OCI-LY7 (cell line): ENCODE data around the gene FDPS.

Source experiments
- EZH2phosphoT487 ChIP-seq: fragments of 200-600 bp; sonication (generic); IDR thresholded peaks from 2 replicates; pipeline ENCODE4 v1.6.1; 2018; ENCODE audit warnings: low read depth, borderline replicate concordance, mild to moderate bottlenecking, mixed run types, antibody characterized with exemption, low read length, moderate library complexity, mixed read lengths
- TF ChIP-seq, protein P1 (sequence below): fragments of 200-600 bp; sonication (generic); conservative IDR thresholded peaks from 2 replicates; pipeline ENCODE4 v1.5.1; 2014; ENCODE audit warnings: mild to moderate bottlenecking, antibody characterized with exemption, low read length, moderate library complexity, mixed read lengths

GRCh38 chr1:155329980-155330598, 21.4 kb downstream of the FDPS start:
- TF ChIP-seq, protein P1, sequence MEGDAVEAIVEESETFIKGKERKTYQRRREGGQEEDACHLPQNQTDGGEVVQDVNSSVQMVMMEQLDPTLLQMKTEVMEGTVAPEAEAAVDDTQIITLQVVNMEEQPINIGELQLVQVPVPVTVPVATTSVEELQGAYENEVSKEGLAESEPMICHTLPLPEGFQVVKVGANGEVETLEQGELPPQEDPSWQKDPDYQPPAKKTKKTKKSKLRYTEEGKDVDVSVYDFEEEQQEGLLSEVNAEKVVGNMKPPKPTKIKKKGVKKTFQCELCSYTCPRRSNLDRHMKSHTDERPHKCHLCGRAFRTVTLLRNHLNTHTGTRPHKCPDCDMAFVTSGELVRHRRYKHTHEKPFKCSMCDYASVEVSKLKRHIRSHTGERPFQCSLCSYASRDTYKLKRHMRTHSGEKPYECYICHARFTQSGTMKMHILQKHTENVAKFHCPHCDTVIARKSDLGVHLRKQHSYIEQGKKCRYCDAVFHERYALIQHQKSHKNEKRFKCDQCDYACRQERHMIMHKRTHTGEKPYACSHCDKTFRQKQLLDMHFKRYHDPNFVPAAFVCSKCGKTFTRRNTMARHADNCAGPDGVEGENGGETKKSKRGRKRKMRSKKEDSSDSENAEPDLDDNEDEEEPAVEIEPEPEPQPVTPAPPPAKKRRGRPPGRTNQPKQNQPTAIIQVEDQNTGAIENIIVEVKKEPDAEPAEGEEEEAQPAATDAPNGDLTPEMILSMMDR, result no peak
- TF ChIP-seq EZH2phosphoT487, result no peak
